Left cardiac atrium (tissue), 4 donors: Measurements from ENCODE around the gene DPYD. TPM values are rescaled to one million over a fixed set of nuclear protein-coding genes. Genes with fewer than 3 reads are reported as not detected.
"Not testable (repeated sequence)": the region's sequence is repeated elsewhere in the genome, so short reads cannot be mapped to it uniquely, and the experiment has no call there.

Experiments used
- ATAC-seq, 2 donors: fragments of 200-7000 bp; cut with Tn5 transposase; one replicate each; pipeline ENCODE4 v1.9.1; 2020; ENCODE audit warnings: mild to moderate bottlenecking in 2 of 2, moderate library complexity in 2 of 2
- DNase-seq: peaks from one replicate; pipeline ENCODE4 v3.0.0-alpha.2; 2020
- intact Hi-C, 2 donors: fragments of 100-400 bp; cut with DNase I; formaldehyde crosslinking; loops; one replicate each; pipeline versions ENCODE4 v1.14.1 to v1.15.1; 2022 to 2023
- total RNA-seq, 2 donors: library from RNA; stranded (reverse); fragmentation: NEBNext Ultra II Directional; extraction: Animal tissue kit (Norgen Biotek cat#: 25700); gene quantifications; one replicate each; pipeline ENCODE4 v1.2.1, GENCODE V29; 2021
- donor health status: DM: no; HTN: yes; CAD: no.
- donor health status: DM: no; HTN: yes; CAD: no; lungs with severe emphysema.
- donor health status: DM: yes; HTN: yes; CAD: no.
- donor health status: Dilated cardiomyopathy.

The DPYD gene
- total RNA-seq, 2 donors from 2014 or later, result 16.7 to 22.8 TPM

GRCh38 chr1:97368296-97368695 is 552.5 kb downstream of the DPYD start:
- DNase-seq, result no peak
- intact Hi-C loops, result no loop called here
- no peak for ATAC-seq

DNA sequence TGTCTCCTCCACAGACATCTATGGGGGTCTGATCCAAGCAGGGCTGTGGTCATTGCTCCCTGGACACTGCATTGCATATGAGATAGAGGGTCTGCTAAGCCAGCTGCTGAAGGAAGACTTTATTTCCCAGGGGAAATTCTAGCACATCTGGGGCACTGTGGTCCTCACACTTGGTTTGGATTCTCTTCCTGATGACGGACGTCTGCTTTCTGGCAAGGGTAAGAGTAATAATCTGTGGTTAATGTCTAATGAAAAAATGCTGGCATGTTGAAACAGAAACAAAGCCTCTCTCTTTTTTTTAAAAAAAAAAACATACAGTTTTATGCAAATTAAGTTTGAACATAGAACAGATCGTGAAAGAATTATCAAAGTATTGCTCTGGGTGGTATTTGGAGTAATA is 553.9 kb downstream of the DPYD start:
- DNase-seq (no peak), ATAC-seq (no peak)
- intact Hi-C loops, result no loop called here

DNA sequence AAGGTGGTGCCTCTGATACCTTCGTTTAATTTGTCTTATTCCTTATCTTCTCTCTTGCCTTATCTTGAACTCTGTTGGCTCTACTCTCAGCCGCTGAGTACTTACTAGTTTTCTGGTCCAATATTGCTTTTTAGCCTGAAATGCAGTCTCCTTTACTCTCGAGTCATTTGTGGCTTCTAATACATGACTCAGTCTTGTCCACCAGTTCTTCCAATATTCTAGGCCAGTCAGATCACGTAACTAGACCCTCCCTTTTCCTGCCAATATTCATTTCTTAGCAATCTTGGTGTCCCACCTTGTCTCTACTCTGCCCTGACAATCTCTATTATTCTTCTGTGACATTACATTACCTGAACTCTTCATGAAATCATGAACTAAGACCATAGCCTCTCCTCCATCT is 555.8 kb downstream of the DPYD start:
- intact Hi-C loops, result no loop called here
- no peak for DNase-seq
- no peak for ATAC-seq

DNA sequence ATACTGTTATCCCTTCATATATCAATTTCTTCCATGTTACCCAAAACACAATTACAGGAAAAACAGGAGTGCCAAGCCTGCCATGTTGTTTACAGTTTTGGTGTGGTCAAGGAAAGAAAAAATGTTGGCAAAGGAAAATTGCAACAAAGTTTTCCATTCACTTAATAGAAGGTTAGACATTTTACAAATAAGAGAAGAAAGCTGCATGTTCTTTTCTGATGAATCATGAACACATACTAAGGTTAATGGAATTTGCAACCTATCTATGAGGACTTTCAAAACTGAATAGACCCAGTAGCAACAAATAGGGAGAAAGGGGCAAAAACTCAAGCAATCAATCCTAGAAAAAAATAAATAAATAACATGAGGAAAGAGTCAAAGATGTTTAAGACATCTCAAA is 556.7 kb downstream of the DPYD start:
- intact Hi-C loops, result no loop called here
- no peak for ATAC-seq
- DNase-seq, result no peak

- ATAC-seq, result no peak
- no peak for DNase-seq
- intact Hi-C loops, result no loop called here
These were observed 564.5 kb downstream of the DPYD start for GRCh38 chr1:97356309-97356708.

GRCh38 chr1:97352936-97353382 is 567.9 kb downstream of the DPYD start:
- intact Hi-C loops, result no loop called here
- DNase-seq (no peak), ATAC-seq (no peak)

GRCh38 chr1:97351846-97352245 is 569.0 kb downstream of the DPYD start:
- intact Hi-C loops, result no loop called here
- DNase-seq (no peak), ATAC-seq (no peak)

GRCh38 chr1:97350662-97351061 is 570.2 kb downstream of the DPYD start:
- no peak for ATAC-seq
- no peak for DNase-seq
- intact Hi-C loops, result no loop called here

DNA sequence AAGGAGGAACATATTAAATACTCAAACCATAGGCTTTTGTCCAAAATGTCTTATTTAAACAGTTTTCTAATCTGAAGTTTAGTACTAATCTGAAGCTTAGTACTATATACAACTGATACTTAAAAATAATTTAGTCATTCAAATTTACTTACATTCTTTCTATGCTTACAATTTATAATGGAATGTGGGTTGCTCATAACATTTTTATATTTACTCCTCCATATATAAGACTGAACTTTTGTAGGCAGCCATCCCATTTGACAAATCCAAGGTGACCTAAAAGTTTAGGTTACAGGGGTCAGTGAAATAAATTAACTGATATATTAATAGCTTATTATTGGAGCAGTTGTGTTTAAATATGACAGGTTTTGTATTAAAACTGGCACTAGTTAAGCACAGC is 570.6 kb downstream of the DPYD start:
- intact Hi-C loops, result no loop called here
- ATAC-seq, result no peak

DNA sequence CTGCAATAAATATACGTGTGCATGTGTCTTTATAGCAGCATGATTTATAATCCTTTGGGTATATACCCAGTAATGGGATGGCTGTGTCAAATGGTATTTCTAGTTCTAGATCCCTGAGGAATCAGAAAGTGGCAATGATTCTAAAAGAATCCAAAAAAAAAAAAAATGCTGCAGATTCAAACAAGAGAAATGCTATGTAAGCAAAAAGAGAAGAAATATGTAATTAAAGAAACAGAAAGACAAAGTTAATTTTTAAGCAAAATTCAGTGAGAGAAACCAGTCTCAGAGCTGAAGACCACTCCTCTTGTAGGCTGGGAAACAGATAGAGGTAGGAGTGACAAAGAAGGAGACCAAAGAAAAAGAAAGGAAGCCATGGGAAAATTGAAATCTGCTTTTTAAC is 571.0 kb downstream of the DPYD start:
- intact Hi-C loops, ATAC-seq, DNase-seq: not testable (repeated sequence)

More for the DNA sequence above, 570.6 kb downstream of the DPYD start:
- no peak for DNase-seq

DNA sequence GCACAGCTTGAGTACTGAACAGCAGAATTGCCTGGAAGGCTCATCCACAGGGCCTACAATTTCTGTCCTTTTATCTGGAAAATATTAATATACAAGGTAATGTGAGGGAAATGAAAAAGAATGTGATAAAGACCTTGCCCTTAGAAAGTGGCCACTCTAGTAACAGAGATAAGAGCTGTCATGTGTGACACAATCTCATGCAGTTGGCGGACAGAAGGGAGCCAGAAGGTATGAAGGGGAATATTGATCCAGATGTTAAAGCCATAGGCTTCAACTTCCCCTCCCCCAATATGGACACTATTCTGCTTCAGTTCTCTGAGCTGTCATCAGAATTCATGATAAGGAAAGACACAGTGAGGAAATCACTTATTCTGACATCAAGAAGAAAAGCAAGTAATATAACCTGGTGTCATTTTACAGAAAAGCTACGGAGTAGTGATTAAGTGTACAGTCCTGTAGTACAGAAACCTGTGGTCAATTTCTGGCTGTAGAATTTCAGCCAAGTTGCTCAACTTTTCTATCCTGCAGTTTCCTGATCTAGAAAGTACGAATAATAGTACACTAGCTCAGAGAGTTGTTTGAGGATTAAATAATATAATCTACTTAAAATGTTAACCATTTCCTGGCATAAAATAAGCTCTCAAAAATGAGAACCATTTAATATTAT is 572.1 kb downstream of the DPYD start:
- no peak for DNase-seq
- intact Hi-C loops, result no loop called here
- no peak for ATAC-seq

DNA sequence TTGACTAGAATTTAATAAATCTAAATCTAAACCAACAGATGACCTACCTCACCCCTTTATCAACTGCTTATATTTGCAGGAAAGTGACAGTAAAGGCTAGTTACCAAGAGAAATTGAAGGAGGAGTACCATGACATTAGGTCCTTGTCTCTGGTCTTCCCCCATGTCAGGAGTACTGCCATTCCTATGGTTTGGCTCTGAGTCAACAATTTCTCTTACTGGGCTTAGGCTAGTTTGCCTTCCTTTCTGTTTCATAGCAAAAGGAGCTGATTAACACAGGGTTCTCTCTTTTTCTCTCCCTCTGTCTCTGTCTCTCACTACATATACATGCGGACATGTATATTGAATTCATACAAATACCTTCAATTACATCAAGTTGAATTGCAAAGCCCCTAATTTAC is 579.9 kb downstream of the DPYD start:
- ATAC-seq (no peak), DNase-seq (no peak)
- intact Hi-C loops, result no loop called here

- intact Hi-C loops, result no loop called here
These were observed 582.5 kb downstream of the DPYD start for GRCh38 chr1:97338347-97338746.

GRCh38 chr1:97337250-97338030 is 583.4 kb downstream of the DPYD start:
- peak in 1 of 2 donors; percentile 85 for ATAC-seq
- no peak for DNase-seq
- intact Hi-C loops, result no loop called here

More at GRCh38 chr1:97338347-97338746, 582.5 kb downstream of the DPYD start:
- DNase-seq, result no peak
- ATAC-seq, result peak in 1 of 2 donors; percentile 48

GRCh38 chr1:97334454-97334853 is 586.4 kb downstream of the DPYD start:
- DNase-seq (no peak), ATAC-seq (peak; percentile 40 to 70)
- intact Hi-C loops, result no loop called here

GRCh38 chr1:97332716-97333115 is 588.1 kb downstream of the DPYD start:
- ATAC-seq (no peak), DNase-seq (no peak)
- intact Hi-C loops, result no loop called here

DNA sequence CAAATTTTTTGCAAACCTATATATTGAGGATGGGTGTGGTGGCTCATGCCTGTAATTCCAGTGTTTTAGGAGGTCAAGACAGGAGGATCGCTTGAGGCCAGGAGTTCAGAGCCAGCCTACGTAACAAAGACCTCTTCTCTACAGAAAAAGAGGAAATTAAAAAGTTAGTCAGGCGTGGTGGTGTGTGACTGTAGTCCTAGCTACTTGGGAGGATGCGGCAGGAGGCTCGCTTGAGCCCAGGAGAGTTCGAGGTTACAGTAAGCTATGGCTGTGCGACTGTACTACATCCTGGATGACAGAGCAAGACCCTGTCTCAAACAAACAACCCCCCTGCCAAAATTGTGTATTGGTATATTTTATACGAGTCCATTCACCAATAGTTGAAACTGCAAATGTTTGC is 589.7 kb downstream of the DPYD start:
- no peak for DNase-seq
- no peak for ATAC-seq
- intact Hi-C loops, result no loop called here

DNA sequence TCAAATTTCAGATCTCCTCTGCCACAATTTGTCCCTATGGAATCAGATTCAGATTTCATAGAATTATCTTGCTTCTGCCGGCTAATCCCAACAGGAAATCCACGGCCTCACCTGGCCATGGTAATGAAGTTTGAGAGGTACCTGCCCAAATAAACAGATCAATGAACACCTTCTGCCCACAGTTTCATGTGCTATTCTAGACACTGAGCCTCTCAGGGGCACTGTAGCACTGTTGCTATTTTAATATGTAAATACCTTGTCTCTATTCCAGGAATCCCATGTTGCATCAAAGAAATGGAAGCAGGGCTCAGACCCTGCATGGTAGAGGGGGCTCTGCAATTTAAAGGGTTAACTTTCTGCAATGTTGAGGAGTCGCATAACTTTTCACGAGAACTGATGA is 606.1 kb downstream of the DPYD start:
- intact Hi-C loops, result no loop called here
- peak in 1 of 2 donors; percentile 44 for ATAC-seq
- no peak for DNase-seq

GRCh38 chr1:97308131-97308530 is 612.7 kb downstream of the DPYD start:
- DNase-seq (no peak), ATAC-seq (no peak)
- intact Hi-C loops, result loop anchor here in 1 of 2 donors (10.0 kb wide), 1 partner anchor 197 kb away; no protein-coding TSS in a partner anchor

GRCh38 chr1:97307568-97307967 is 613.3 kb downstream of the DPYD start:
- no peak for DNase-seq
- intact Hi-C loops, result loop anchor here in 1 of 2 donors (10.0 kb wide), 1 partner anchor 197 kb away; no protein-coding TSS in a partner anchor
- ATAC-seq, result no peak
